Psoas muscle (tissue), 8 donors: Measurements from ENCODE around the gene GALNT9. TPM values are rescaled to one million over a fixed set of nuclear protein-coding genes. Genes with fewer than 3 reads are reported as not detected.

Experiments
- ATAC-seq, 4 donors: fragments of 200-7000 bp; cut with Tn5 transposase; one replicate each; pipeline ENCODE4 v1.9.1; 2020; ENCODE audit warnings: moderate library complexity in 3 of 4, mild to moderate bottlenecking in 2 of 4
- DNase-seq, 2 donors: peaks; one replicate each; pipeline ENCODE4 v3.0.0-alpha.2; 2020
- H3K27ac ChIP-seq: fragments of 200-600 bp; one replicate; pipeline ENCODE4 v1.8.0; 2022
- H3K27me3 ChIP-seq, 3 donors: fragments of 200-600 bp in 1 of 3; one replicate each; pipeline versions ENCODE4 v1.6.1 to v1.8.0; 2013 to 2022; ENCODE audit warnings: low read length in 2 of 3, mild to moderate bottlenecking in 2 of 3, moderate library complexity in 1 of 3; ENCODE audit not compliant: insufficient read depth in 3 of 3
- H3K36me3 ChIP-seq, 2 donors: fragments of 200-600 bp in 1 of 2; one replicate each; pipeline versions ENCODE4 v1.6.1 to v1.8.0; 2013 to 2022; ENCODE audit warnings: low read depth in 1 of 2, mild to moderate bottlenecking in 1 of 2, moderate library complexity in 1 of 2; ENCODE audit not compliant: insufficient read depth in 1 of 2
- H3K4me1 ChIP-seq: fragments of 200-600 bp; one replicate; pipeline ENCODE4 v1.8.0; 2022
- H3K4me3 ChIP-seq: fragments of 200-600 bp; one replicate; pipeline ENCODE4 v1.8.0; 2022; ENCODE audit warnings: mild to moderate bottlenecking
- H3K9me3 ChIP-seq: fragments of 200-600 bp; one replicate; pipeline ENCODE4 v1.8.0; 2022
- CTCF ChIP-seq: fragments of 200-600 bp; IDR thresholded peaks from one replicate; pipeline ENCODE4 v1.8.0; 2022; ENCODE audit warnings: antibody characterized with exemption
- WGBS, 3 donors: extraction: QIAGEN DNeasy Blood & Tissue Kit; methylation state at CpG; one replicate each; pipeline versions ENCODE4 v1.1.6 to v1.1.7; 2013; 5-methylcytosine and 5-hydroxymethylcytosine counted together
- intact Hi-C, 2 donors: fragments of 100-400 bp; cut with DNase I; formaldehyde crosslinking; loops; one replicate each; pipeline versions ENCODE4 v1.11.0 to v1.14.2; 2022
- polyA plus RNA-seq, 3 donors: library from polyadenylated mRNA; stranded (reverse); fragments of 200-250 nt; gene quantifications; one replicate each; pipeline ENCODE4 v1.2.3, GENCODE V29; 2013
- total RNA-seq, 4 donors: library from RNA; stranded (reverse); fragmentation: NEBNext Ultra II Directional in 2 of 4; extraction: Animal tissue kit (Norgen Biotek cat#: 25700) in 2 of 4; gene quantifications; one replicate each; pipeline versions ENCODE4 v1.2.1 to v1.2.4, GENCODE V29; 2021 to 2023
- donor health status: healthy with polysubstance abuse.
- donor health status: DM: no; HTN: no; CAD: no; lungs with moderate emphysema.
- donor health status: Bipolar disorder and iron deficiency.
- donor health status: healthy.
- donor health status: DM: yes; HTN: yes; CAD: no.
- donor health status: DM: no; HTN: no; CAD: no.
- donor health status: DM: no; HTN: no; CAD: no.
- donor health status: DM: yes; HTN: yes; CAD: no.

GALNT9 gene
- total and polyA plus RNA-seq, 7 donors: 0.01 to 0.21 (median 0.08) TPM; not detected in 4

- 87 to 91% (median 88%) methylated on average over 34 to 35 of the region's 35 CpGs for WGBS, 3 donors
- H3K4me3 ChIP-seq: no peak overlapping the region
- intact Hi-C loops: no loop called here
- no peak for DNase-seq
- no peak overlapping the region for H3K27ac ChIP-seq
- H3K9me3 ChIP-seq: no peaks in the 10 kb centered on the region
- peaks cover 0 to 25% (median 1%) of the 10 kb centered on the region in 3 donors for H3K27me3 ChIP-seq
- H3K36me3 ChIP-seq: no peaks in the 10 kb centered on the region
- no peaks in the 10 kb centered on the region for H3K4me1 ChIP-seq
- no peak for ATAC-seq
- no peak for TF ChIP-seq CTCF
These were observed 81.5 kb downstream of the GALNT9 start for GRCh38 chr12:132247718-132248452.

GRCh38 chr12:132246997-132247717 is 82.2 kb downstream of the GALNT9 start:
- DNase-seq: no peak

GRCh38 chr12:132245521-132246101 is 83.8 kb downstream of the GALNT9 start:
- TF ChIP-seq CTCF: no peak
- intact Hi-C loops: no loop called here
- no peaks in the 10 kb centered on the region for H3K9me3 ChIP-seq
- no peak for DNase-seq
- H3K4me1 ChIP-seq: no peaks in the 10 kb centered on the region
- ATAC-seq: no peak
- no peak overlapping the region for H3K27ac ChIP-seq
- no peak overlapping the region for H3K4me3 ChIP-seq
- WGBS, 3 donors: 74 to 82% (median 78%) methylated on average over 26 to 28 of the region's 28 CpGs
- peaks cover 0 to 21% (median 1%) of the 10 kb centered on the region in 3 donors for H3K27me3 ChIP-seq
- H3K36me3 ChIP-seq: no peaks in the 10 kb centered on the region

More at GRCh38 chr12:132246997-132247717, 82.2 kb downstream of the GALNT9 start:
- ATAC-seq: no peak
- H3K9me3 ChIP-seq: no peaks in the 10 kb centered on the region
- no peak overlapping the region for H3K4me3 ChIP-seq
- H3K4me1 ChIP-seq: no peaks in the 10 kb centered on the region
- WGBS, 3 donors: 80 to 82% (median 81%) methylated on average over 25 to 27 of the region's 27 CpGs
- TF ChIP-seq CTCF: no peak
- intact Hi-C loops: no loop called here
- H3K27me3 ChIP-seq: peaks cover 0 to 25% (median 1%) of the 10 kb centered on the region in 3 donors
- no peaks in the 10 kb centered on the region for H3K36me3 ChIP-seq
- no peak overlapping the region for H3K27ac ChIP-seq

GRCh38 chr12:132244724-132245295 is 84.6 kb downstream of the GALNT9 start:
- DNase-seq (no peak), ATAC-seq (no peak)
- H3K27ac ChIP-seq: no peak overlapping the region
- H3K4me3 ChIP-seq: no peak overlapping the region
- peaks cover 0 to 27% (median 5%) of the 10 kb centered on the region in 3 donors for H3K27me3 ChIP-seq
- H3K9me3 ChIP-seq: no peaks in the 10 kb centered on the region
- H3K36me3 ChIP-seq: no peaks in the 10 kb centered on the region
- intact Hi-C loops: no loop called here
- TF ChIP-seq CTCF: no peak
- no peaks in the 10 kb centered on the region for H3K4me1 ChIP-seq
- 73 to 77% (median 76%) methylated on average over 21 to 22 of the region's 22 CpGs for WGBS, 3 donors
